Ovary (tissue), 9 donors: ENCODE results near the gene SASS6. TPM values are rescaled to one million over a fixed set of nuclear protein-coding genes. Genes with fewer than 3 reads are reported as not detected.

Experiments used
- DNase-seq, 5 donors: peaks; one replicate each; pipeline ENCODE4 v3.0.0-alpha.2; 2019 to 2020
- H3K27ac ChIP-seq, 2 donors: fragments of 200-600 bp; one replicate each; pipeline versions ENCODE4 v1.5.1 to v1.8.0; 2019 to 2022
- H3K27me3 ChIP-seq: fragments of 200-600 bp; one replicate; pipeline ENCODE4 v1.8.0; 2022
- H3K36me3 ChIP-seq: fragments of 200-600 bp; sonication (generic); one replicate; pipeline ENCODE4 v1.5.1; 2019
- H3K4me1 ChIP-seq: one replicate; pipeline ENCODE4 v1.8.1; 2013; ENCODE audit warnings: mild to moderate bottlenecking, moderate library complexity; ENCODE audit not compliant: insufficient read depth
- H3K4me3 ChIP-seq: fragments of 200-600 bp; sonication (generic); one replicate; pipeline ENCODE4 v1.5.1; 2017
- H3K9me3 ChIP-seq, 2 donors: fragments of 200-600 bp in 1 of 2; sonication (generic) in 1 of 2; one replicate each; pipeline versions ENCODE4 v1.5.1 to v1.8.1; 2013 to 2019; ENCODE audit warnings: mild to moderate bottlenecking in 1 of 2, moderate library complexity in 1 of 2
- CTCF ChIP-seq, 3 donors: fragments of 450-650 bp in 2 of 3; fragments of 200-600 bp in 1 of 3; IDR thresholded peaks; one replicate each; pipeline versions ENCODE4 v1.5.1 to v1.8.0; 2016 to 2022; ENCODE audit warnings: antibody characterized with exemption in 3 of 3, mild to moderate bottlenecking in 1 of 3
- EP300 ChIP-seq: sonication (generic); formaldehyde crosslinking; IDR thresholded peaks from one replicate; pipeline ENCODE4 v1.6.1; 2017; ENCODE audit warnings: antibody characterized with exemption
- POLR2A ChIP-seq: fragments of 450-650 bp; IDR thresholded peaks from one replicate; pipeline ENCODE4 v1.6.1; 2017; ENCODE audit warnings: antibody characterized with exemption, mild to moderate bottlenecking, moderate library complexity
- WGBS, 3 donors: extraction: QIAGEN DNeasy Blood & Tissue Kit in 1 of 3; methylation state at CpG; one replicate each; pipeline versions ENCODE4 v1.1.5 to v1.1.7; 2013 to 2017; 5-methylcytosine and 5-hydroxymethylcytosine counted together
- intact Hi-C, 4 donors: fragments of 100-400 bp; cut with DNase I; formaldehyde crosslinking; loops; one replicate each; pipeline versions ENCODE4 v1.11.0 to v1.15.1; 2022 to 2023
- polyA plus RNA-seq, 2 donors: library from polyadenylated mRNA; stranded (reverse); fragments of 200-250 nt in 1 of 2; fragments of 350-450 nt in 1 of 2; fragmentation: Illumina TruSeq in 1 of 2; extraction: RNeasy Lipid Tissue Mini Kit (QIAGEN cat#74804) in 1 of 2; gene quantifications; one replicate each; pipeline ENCODE4 v1.2.3, GENCODE V29; 2013 to 2014
- total RNA-seq, 7 donors: library from RNA; depleted of rRNA in 2 of 7; stranded (reverse); fragments of >200 nt in 2 of 7; fragmentation: NEBNext Ultra II Directional in 3 of 7; extraction: Animal tissue kit (Norgen Biotek cat#: 25700) in 3 of 7; gene quantifications; one replicate each; pipeline versions ENCODE4 v1.1.0 to v1.2.4, GENCODE V29; 2016 to 2023
- donor health status: DM: no; HTN: no; CAD: no; lungs with moderate emphysema.
- donor health status: DM: no; HTN: no; CAD: no.
- donor health status: Bipolar disorder and iron deficiency.
- donor health status: DM: yes; HTN: yes; CAD: no.
- donor health status: DM: no; HTN: no; CAD: no.
- donor health status: DM: yes; HTN: yes; CAD: no.

The SASS6 gene
- total and polyA plus RNA-seq, 9 donors: 1.7 to 3.6 (median 2.7) TPM

- Histone ChIP-seq H3K4me3 (no peak overlapping the region), H3K27ac (no peak overlapping the region), H3K9me3 (no peaks in the 10 kb centered on the region), H3K4me1 (peaks cover 2% of the 10 kb centered on the region), H3K27me3 (no peaks in the 10 kb centered on the region), H3K36me3 (no peaks in the 10 kb centered on the region)
- TF ChIP-seq EP300: no peak
- TF ChIP-seq CTCF (IDR thresholded peaks at IDR 0.05): no peak
- no peak for TF ChIP-seq POLR2A
- DNase-seq: no peak
- intact Hi-C loops: no loop called here
- WGBS, 3 donors: 50 to 70% (median 58%) methylated on average over 2 of the region's 2 CpGs
These were observed 66.8 kb downstream of the SASS6 start for GRCh38 chr1:100065969-100066227.

GRCh38 chr1:100065183-100065968 lies 67.4 kb downstream of the SASS6 start:
- DNase-seq: no peak

GRCh38 chr1:100061681-100062080 lies 71.0 kb downstream of the SASS6 start:
- Histone ChIP-seq H3K4me1 (no peaks in the 10 kb centered on the region), H3K27me3 (no peaks in the 10 kb centered on the region), H3K27ac (no peak overlapping the region), H3K36me3 (no peaks in the 10 kb centered on the region), H3K9me3 (no peaks in the 10 kb centered on the region), H3K4me3 (no peak overlapping the region)
- intact Hi-C loops: no loop called here
- WGBS, 3 donors: 81 to 93% (median 85%) methylated on average over 3 of the region's 3 CpGs
- TF ChIP-seq POLR2A (no peak), EP300 (no peak), CTCF (IDR thresholded peaks at IDR 0.05) (no peak)
- DNase-seq: no peak

More at GRCh38 chr1:100065183-100065968, 67.4 kb downstream of the SASS6 start:
- WGBS, 3 donors: 71 to 87% (median 76%) methylated on average over 1 of the region's 1 CpG
- H3K9me3 ChIP-seq: no peaks in the 10 kb centered on the region
- H3K4me1 ChIP-seq: peaks cover 2% of the 10 kb centered on the region
- TF ChIP-seq POLR2A (no peak), EP300 (no peak), CTCF (IDR thresholded peaks at IDR 0.05) (no peak)
- no peaks in the 10 kb centered on the region for H3K36me3 ChIP-seq
- no peak overlapping the region for H3K4me3 ChIP-seq
- intact Hi-C loops: no loop called here
- no peaks in the 10 kb centered on the region for H3K27me3 ChIP-seq
- H3K27ac ChIP-seq: no peak overlapping the region

GRCh38 chr1:100053727-100054126 lies 79.0 kb downstream of the SASS6 start:
- H3K27ac ChIP-seq: no peak overlapping the region
- H3K4me3 ChIP-seq: no peak overlapping the region
- H3K9me3 ChIP-seq: no peaks in the 10 kb centered on the region
- DNase-seq: no peak
- H3K27me3 ChIP-seq: no peaks in the 10 kb centered on the region
- intact Hi-C loops: no loop called here
- no peak for TF ChIP-seq POLR2A
- TF ChIP-seq EP300: no peak
- TF ChIP-seq CTCF (IDR thresholded peaks at IDR 0.05): no peak
- no peaks in the 10 kb centered on the region for H3K36me3 ChIP-seq
- WGBS, 3 donors: 92 to 97% (median 93%) methylated on average over 4 of the region's 4 CpGs
- peaks cover 9% of the 10 kb centered on the region for H3K4me1 ChIP-seq
